GM21529 (cell line): ENCODE results near the gene IPCEF1.

Experiments used
- ATAC-seq: cut with Tn5 transposase; IDR thresholded peaks from one replicate; pipeline ENCODE4 v1.9.1; 2021; ENCODE audit not compliant: unreplicated experiment

The IPCEF1 gene

DNA sequence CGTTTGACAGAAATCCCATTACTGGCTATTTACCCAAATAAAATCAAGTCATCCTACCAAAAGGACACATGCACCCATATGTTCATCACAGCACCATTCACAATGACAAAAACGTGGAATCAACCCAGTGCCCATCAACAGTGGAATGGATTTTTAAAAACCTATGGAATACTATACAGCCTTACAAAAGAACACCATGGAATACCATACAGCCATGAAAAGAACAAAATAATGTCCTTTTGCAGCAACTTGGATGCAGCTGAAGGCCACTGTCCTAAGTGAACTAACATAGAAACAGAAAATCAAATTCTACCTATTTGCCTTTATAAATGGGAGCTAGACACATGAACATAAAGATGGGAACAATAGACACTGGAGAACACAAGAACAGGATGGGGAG, 17.4 kb upstream of the IPCEF1 start:
- ATAC-seq = no peak

DNA sequence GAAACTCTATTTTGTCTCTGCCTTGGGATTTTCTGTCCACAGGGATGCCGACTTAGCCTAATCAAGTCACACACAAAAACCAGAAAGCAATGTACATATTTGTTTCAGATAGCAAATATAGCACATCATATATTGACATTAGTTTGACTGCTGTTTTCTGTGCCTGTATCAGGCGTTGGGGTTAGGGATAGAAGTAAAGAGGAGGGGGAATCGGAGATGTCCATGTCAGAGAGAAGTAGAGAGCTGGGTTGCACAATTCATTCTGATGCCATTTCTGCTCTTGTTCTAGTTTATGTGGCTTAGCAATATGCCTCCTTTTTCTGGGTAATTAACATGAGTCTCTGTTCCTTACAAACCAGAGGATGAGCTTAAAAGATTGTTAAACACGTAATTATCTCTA, 14.7 kb upstream of the IPCEF1 start:
- no peak for ATAC-seq

DNA sequence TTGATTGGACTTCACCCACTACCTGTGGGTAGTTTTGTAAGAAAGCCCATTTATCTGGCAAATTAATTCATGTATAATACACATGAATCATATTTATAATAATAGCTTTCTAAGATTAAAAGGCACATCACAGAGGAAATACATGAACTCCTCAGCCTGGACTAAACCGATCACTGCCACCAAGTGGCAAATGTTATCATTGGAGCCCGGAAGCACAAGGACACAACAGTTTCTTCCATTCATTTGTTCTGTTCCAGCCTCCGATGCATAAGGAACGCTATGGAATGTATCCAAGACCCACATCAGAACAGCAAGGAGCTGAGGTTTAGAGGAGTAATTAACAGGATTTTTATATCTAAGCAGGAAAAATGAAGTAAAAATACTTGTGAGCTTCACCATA, 13.9 kb upstream of the IPCEF1 start:
- peak; percentile 62 for ATAC-seq

DNA sequence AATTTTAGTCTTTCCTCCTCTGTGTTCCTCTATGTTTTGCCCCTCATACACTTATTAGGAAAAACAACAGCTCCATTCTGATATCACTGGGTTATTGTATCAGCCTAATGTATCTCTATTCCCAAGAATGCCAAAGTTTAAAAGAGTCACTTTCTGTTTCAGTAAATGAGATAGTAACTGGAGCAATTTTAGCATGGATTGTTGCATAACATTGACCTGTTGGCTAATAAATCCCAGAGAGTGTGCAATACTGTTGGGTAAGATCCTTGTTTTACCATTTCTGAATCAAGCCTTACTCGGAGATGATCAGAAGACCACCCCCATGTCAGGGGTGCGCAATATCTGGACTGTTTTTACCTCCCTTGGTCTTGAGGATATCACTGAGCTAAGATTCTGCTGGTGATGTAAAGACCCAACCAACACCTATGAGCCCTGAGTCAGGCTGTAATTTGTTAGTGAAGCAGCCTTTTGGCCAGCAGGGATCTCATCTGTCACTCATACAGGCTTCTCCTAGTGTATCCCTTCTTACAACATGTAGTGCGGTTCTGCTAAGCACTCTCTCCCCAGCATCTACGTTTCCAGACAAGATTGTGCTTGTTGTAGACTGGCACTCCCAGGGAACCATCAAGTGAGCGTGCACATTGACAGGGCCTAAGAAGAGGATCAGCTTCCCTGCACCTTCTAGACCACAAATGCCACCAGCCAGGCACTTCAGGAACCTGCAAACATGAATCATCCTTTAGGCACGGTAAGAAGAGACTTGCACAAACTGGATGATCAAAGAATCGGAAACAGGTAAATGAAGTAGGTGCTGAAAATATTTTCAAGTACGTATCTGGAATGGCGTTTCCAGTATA, 11.5 kb upstream of the IPCEF1 start:
- ATAC-seq = no peak

DNA sequence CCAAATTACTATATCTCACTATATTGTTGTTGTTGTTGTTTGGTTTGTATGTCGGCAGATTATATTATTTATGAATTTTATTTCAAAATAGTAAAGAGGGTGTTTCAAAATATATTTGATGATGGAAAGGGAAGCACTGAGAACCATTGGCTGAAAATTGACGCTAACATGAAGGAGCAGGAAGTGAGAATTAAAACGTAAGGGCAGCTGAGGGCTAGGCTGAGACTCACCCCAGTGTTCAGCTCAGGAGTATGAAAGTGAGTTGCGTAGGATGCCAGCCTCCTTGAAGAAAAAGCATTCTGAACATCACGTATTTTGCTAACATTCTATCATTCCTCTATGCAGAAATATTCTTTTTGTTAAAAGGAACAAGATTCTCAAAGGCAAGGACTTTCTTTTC, 10.7 kb upstream of the IPCEF1 start:
- no peak for ATAC-seq

DNA sequence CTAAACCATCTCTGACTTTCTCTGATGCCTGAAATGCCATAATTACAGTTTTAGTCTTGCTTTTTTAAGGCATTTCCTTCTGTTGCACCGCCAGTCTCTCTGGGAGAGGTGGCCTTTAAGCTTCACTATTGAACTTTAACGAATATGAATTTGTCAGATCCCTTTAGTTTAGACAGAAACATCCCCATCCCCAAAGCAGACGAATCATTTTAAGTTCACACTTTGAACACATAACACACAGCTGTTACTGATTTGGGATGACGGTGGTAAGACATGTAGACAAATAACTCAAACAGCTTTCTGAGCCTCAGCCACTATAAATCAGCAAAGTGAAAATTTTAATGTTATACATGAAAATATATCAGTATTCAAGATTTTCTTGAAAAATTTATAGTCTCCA, 7.2 kb upstream of the IPCEF1 start:
- no peak for ATAC-seq

DNA sequence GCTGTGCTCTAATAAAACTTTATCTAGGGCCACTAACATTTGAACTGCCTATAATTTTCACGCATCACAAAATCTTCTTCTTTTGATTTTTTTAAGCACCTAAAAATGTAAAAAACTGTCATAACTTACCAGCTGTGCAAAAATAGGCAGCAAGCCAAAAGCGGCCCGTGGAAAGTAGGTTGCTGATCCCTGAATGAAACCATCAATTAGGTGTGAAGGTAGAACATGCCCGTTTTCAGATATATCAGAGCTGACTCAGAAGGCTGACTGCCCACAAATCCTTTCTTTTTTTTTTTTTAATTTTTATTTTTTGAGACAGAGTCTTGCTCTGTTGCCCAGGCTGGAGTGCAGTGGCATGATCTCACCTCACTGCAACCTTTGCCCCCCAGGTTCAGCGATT, 4.9 kb upstream of the IPCEF1 start:
- no peak for ATAC-seq

DNA sequence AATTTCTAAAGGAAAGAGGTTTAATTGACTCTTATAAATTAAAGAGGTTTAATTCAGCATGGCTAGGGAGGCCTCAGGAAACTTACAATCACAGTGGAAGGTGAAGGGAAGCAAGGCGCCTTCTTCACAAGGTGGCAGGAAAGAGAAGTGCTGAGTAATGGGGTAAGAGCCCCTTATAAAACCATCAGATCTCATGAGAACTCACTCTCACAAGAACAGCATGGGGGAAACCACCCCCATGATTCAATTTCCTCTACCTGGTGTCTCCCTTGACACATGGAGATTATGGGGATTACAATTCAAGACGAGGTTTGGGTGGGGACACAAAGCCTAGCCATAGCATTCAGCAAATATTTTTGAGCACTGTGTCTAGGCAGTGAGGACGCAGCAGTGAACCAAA, 3.9 kb upstream of the IPCEF1 start:
- no peak for ATAC-seq

DNA sequence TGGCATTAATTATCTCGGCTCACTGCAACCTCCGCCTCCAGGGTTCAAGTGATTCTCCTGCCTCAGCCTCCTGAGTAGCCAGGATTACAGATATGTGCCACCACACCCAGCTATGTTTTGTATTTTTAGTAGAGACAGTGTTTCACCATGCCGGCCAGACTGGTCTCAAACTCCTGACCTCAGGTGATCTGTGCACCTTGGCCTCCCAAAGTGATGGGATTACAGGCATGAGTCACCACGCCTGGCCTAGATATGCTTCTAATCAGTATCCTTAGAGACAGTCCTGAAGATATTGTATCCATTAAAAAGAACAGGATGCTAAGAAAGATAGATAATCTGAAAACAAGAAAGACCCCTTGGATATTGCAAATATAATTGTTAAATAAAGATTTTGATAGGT, 3.1 kb upstream of the IPCEF1 start:
- no peak for ATAC-seq

DNA sequence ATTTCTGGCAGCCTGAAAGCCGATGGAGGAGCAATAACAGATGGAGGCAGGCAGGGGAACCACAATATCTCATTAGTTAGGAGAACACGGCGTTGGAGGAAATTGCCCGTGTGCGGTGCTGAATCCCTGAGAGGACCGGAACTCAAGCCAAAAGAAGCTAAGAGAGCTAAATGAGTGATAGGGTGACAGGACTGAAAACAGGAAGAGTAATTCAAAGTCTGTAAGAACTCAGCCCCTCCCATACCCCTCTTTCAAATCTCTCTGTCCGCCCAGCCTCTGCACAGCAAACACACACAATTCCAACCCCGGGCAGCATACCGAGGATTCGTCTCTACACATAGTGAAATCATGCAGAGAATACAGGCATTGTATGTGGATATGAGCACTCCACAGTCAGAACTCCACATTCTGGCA, 2.6 kb upstream of the IPCEF1 start:
- ATAC-seq = no peak

DNA sequence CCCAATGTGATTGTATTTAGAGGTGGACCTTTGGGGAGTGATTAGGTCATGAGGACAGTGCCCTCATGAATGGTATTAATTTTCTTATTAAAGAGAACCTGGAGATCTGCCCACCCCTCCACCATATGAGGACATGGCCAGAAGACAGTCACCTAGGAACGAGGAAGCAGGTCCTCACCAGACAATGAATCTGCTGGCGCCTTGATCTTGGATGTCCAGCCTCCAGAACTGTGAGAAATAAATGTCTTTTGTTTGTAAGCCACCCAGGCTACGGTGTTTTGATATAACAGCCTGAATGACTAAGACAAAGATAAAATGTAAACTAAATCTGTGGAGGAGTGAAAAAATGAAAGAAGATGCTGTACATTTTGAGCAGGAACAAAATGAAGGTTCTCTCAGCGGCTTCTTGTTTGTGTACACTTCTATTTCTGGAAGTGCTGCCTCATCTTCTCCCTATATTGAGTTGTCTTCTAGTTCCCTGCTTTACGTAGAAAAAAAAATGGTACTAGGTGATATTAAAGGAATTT, 1.5 kb upstream of the IPCEF1 start:
- no peak for ATAC-seq

DNA sequence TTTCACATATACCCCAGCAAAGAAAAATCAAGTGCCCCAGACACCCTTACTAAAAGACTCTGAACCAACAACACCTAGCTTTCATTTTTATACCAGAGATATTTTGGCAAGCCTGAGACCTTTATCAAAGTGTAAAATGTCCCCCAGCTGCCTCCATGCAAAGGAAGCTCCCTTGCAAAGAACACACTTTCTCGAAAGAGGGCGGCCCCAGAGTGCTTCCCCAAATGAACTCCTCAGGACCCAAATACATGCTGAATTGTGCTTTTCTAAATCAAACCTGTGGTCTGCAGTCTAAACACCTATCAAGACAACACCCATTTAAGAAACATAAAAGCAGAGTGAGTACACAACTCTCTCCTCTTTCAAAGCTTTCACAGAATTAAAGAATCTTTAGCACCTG, 490 bp downstream of the IPCEF1 start:
- no peak for ATAC-seq

DNA sequence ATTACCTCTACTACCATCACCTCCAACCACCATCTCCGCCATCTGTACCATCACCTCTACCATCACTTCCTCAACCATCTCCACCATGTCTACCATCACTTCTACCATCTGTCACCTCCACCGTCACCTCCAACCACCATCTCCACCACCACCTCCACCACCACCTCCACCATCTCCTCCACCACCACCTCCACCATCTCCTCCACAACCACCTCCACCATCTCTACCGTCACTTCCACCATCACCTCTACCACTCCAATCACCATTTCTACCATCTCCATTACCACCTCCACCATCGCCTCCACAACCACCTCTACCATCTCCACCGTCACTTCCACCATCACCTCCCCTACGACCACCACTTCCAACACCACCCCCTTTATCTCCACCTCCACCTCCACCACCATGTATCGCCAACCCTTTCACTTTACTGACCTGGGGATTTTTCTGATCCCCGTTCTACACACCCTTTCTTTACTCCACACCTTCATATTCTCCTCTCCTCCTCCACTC, 2.3 kb downstream of the IPCEF1 start:
- ATAC-seq = no peak

DNA sequence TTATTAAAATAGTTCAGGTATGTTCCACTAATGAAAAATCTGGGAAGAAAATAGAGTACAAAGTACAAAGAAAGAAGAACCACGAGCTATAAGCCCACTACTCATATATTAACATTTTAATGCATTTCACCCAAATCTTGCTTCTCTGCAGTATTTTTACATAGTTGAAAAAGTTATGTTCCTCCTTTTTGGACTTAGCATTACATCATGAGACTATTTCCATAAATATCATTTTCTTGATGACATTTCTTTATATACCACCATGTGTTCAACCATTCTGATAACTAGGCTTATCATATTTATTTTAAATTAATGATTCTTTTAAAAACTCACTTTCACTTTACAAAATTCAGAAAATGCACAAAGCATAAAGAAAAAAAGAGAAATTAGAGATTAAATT, 3.0 kb downstream of the IPCEF1 start:
- no peak for ATAC-seq

DNA sequence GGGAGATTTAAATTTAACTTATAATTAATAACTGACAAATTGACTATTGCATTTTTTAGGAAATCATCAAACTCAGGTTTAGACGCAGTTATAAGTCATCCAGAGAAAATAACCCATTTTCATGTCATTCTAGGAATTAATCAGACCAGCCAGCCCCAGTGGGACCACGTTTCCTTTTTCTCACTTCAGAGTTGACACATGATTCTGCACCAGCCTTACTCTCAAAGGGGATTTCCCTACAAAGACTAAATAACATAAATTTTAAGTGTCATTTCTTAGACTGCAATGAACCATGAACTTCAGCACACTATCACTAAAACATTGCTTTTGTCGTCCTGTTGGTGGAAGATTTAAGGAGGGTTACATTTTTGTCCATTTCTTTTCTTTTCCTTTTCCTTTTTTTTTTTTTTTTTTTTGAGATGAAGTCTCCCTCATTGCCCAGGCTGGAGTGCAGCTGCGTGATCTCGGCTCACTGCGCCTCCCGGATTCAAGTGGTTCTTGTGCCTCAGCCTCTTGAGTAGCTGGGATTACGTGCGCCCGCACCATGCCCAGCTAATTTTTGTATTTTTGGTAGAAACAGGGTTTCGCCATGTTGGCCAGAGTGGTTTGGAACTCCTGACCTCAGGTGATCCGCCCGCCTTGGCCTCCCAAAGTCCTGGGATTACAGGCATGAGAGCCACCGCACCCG, 3.6 kb downstream of the IPCEF1 start:
- ATAC-seq = peak; percentile 65

DNA sequence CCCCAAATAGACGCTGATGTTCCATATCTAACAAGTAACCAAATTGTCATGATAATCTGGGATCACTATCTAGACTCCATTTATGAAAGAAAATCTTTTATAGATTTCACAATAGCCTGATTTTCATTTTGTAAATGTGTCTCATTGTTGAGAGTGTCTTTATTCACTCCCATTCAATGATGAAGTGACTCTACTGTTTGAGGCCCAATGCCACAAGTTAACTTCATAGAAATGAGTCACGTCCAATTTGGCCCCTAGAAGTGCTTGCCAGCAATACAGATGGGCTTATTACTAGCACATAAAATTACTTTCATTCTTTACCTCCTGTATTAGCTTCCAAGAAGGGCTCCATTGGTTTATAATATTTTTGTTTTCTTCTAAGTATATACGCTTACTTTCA, 6.3 kb downstream of the IPCEF1 start:
- ATAC-seq = no peak

DNA sequence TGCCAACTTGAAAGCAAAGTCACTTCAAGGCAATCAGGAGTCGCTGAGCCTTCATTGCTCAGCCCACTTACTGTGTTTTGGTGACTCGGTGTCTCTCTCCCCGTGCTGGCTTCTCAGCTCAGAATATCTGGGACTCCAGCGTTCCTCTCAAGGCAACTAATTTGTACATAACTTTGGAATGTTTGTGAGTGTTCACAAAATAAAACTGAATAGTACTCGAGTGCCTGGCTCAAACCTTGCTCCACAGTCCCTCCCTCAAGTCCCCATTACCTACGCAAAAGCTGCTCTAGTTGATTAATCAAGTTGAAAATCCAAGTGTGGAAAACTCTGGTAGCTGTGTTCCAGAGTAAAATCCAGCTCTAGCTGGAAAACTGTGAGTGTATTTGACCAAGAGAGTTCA, 8.6 kb downstream of the IPCEF1 start:
- no peak for ATAC-seq

DNA sequence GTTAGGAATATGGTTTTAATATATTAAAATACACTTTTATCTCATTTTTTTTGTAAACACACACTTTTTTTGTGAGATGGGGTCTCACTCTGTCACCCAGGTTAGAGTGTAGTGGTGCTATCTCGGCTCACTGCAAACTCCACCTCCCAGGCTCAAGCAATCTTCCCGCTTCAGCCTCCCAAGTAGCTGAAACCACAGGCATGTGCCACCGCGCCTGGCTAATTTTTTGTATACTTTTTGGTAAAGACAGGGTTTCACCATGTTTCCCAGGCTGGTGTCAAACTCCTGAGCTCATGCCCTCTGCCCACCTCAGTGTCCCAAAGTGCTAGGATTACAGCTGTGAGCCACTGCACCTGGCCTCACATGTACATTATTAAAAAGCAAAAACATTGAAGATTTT, 10.8 kb downstream of the IPCEF1 start:
- no peak for ATAC-seq

DNA sequence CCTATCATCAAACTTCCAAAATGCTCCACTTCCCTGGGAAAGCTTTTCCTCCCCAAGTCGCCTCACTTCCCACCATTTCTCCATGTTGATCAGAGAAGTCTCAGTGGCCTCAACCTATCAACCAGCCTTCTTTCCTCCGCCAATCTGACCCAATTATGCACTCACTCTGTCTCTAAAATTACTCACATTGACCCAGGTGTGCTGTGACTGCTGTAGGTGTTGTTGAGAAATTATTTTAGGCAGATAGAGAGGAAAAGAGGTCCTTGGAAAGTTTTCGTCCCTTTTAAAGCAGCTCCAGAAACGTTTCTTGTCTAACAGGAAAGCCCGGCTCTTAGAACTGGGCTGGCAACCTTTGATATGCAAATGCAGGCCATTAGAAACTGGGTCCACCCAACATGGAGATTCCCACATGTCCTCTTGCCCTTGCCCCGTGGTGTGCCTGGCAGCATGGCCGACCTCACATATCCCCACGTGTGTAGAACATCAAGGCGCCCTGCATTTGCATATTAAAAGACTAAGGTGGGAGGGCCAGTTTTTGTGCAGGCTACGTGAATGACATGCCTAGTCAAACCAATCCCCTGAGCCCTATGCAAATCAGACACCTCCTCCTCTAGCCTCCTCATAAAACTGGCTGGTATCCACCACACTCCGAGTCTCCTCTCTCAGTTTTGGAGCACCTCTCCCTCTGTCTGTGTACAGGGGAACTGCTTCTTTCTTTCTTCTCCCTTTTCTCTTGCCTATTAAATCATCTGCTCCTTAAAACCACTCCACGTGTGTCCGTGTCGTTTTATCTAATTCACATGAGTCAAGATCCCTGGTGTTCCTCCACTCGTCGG, 12.9 kb downstream of the IPCEF1 start:
- no peak for ATAC-seq

DNA sequence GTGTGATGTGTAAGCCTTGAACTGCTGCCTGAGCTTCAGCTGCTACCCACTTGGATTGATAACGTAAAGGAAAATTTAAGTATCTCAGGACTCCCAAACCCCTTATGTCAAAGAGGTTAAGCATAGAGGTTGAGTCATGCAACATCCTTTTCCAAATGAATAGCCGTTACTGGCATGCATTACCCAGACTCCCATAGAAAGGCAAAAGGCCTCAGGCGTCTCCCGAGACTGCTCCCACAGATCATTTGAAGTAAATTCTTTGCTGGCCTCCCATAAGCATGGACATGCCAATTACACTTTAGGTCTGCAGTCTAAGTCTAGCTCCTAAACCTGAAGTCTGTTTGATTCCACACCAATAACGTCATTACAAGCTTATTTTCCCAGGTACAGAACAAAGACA, 14.7 kb downstream of the IPCEF1 start:
- ATAC-seq = no peak

DNA sequence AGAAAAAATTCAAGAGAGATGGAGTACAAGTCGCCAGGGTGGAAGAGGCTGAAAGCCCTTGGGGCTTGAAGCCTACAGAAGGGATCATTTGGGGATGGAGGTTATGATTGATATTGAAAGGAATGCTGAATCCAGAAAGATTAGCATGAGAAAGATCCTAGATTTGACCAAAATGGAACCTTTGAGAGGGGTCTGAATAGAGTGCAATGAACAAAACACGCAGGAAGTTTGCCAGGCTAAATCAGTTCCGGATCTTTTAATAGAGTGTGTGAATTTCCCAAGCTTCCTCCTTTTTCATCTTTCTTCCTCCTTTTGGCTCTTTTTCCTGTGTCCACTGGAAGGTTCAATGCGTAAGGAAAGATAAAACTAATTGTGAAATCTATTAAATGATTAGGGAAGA, 15.3 kb downstream of the IPCEF1 start:
- ATAC-seq = no peak
